Erythroblast (primary cell): ENCODE data around the gene FLRT1.

ENCODE experiments used
- GATA1 ChIP-seq: IDR thresholded peaks from 2 replicates; pipeline ENCODE4 v1.6.1; 2011; ENCODE audit warnings: low read depth, mild to moderate bottlenecking, control low read depth, low read length, moderate library complexity
- POLR2A ChIP-seq: IDR thresholded peaks from 2 replicates; pipeline ENCODE4 v1.6.1; 2011; ENCODE audit warnings: mild to moderate bottlenecking, low read length

GRCh38 chr11:63993100-63993499 lies 42.6 kb upstream of the FLRT1 start:
- TF ChIP-seq POLR2A: no peak
- no peak for TF ChIP-seq GATA1
